Stimulated activated CD4-positive, alpha-beta T cell treated with anti-CD3 and anti-CD28 coated beads, Interleukin-1b, Interleukin-23, amount 100 ng/mL, for 48 hours (primary cell): ENCODE measurements around the gene NUTM1.
"Not testable (repeated sequence)": the region's sequence is repeated elsewhere in the genome, so short reads cannot be mapped to it uniquely, and the experiment has no call there.

Experiments
- DNase-seq: peaks from one replicate; pipeline ENCODE4 v3.0.0-alpha.2; 2020

Gene NUTM1

GRCh38 chr15:34336991-34337556, 6.0 kb upstream of the NUTM1 start:
- DNase-seq, result no peak

GRCh38 chr15:34337557-34338306, 5.4 kb upstream of the NUTM1 start, which contains the start of gene SLC12A6:
Gene SLC12A6, minus strand, starts transcription at chr15:34337781. Its CDS starts 1,101 bp downstream, at chr15:34336680.
- peak; percentile 86 for DNase-seq

DNA sequence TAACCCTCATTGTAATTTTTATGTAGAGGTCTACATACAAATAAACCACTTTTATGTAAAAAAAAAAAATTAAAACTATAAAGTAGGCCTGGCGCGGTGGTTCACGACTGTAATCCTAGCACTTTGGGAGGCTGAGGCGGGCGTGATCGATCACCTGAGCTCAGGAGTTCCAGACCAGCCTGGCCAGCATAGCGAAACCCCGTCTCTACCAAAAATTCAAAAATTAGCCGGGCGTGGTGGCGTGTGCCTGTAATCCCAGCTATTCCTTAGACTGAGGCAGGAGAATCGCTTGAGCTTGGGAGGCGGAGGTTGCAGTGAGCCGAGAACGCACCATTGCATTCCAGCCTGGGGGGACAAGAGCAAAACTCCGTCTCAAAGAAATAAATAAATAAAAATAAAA, 4.8 kb upstream of the NUTM1 start:
- DNase-seq, result no peak

- no peak for DNase-seq
Measured at GRCh38 chr15:34339946-34340345, 3.2 kb upstream of the NUTM1 start.

GRCh38 chr15:34341381-34342212, 1.5 kb upstream of the NUTM1 start:
- no peak for DNase-seq

DNA sequence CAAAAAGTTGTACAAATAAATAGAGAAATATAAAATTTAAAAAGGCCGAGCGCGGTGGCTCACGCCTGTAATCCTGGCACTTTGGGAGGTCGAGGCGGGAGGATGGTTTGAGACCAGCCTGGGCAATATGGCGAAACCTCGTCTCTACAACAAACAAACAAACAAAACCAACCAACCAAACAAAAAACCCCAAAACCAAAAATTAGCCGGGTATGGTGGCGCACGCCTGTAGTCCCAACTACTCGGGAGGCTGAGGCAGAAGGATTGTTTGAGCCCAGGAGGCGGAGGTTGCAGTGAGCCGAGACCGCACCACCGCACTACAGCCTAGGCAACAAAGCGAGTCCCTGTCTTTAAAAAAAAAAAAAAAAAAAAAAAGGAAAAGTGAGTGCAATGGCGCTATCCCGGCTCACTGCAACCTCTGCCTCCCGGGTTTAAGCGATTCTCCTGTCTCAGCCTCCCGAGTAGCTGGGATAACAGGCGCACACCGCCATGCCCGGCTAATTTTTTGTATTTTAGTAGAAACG, 840 bp upstream of the NUTM1 start:
- not testable (repeated sequence) for DNase-seq

- no peak for DNase-seq
Measured at GRCh38 chr15:34347951-34348638, 5.0 kb downstream of the NUTM1 start.

- no peak for DNase-seq
Measured at GRCh38 chr15:34348735-34349300, 5.7 kb downstream of the NUTM1 start.

GRCh38 chr15:34349769-34350168, 6.7 kb downstream of the NUTM1 start:
- no peak for DNase-seq

- not testable (repeated sequence) for DNase-seq
Measured at GRCh38 chr15:34352996-34353395, 9.9 kb downstream of the NUTM1 start.

DNA sequence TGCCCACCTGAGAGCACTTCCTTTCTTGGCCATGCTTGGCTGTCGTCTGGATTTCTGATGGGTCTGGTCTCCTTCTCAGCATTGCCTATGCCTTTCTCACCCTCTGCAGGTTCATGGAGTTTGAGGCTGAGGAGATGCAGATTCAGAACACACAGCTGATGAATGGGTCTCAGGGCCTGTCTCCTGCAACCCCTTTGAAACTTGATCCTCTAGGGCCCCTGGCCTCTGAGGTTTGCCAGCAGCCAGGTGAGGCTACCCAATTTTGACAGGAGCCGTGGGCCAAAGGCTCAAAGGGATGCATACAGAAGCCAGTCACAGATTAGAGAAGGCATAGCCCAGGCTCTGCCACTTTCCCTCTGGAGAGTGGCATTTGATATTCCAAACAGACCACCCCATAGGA, 10.5 kb downstream of the NUTM1 start:
- no peak for DNase-seq

DNA sequence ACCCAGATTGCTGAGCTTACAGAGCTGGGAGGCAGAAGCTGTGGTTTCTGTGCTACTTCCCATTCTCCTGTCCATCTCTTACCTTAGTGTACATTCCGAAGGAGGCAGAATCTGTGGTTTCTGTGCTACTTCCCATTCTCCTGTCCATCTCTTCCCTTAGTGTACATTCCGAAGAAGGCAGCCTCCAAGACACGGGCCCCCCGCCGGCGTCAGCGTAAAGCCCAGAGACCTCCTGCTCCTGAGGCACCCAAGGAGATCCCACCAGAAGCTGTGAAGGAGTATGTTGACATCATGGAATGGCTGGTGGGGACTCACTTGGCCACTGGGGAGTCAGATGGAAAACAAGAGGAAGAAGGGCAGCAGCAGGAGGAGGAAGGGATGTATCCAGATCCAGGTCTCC, 11.2 kb downstream of the NUTM1 start:
- no peak for DNase-seq

DNA sequence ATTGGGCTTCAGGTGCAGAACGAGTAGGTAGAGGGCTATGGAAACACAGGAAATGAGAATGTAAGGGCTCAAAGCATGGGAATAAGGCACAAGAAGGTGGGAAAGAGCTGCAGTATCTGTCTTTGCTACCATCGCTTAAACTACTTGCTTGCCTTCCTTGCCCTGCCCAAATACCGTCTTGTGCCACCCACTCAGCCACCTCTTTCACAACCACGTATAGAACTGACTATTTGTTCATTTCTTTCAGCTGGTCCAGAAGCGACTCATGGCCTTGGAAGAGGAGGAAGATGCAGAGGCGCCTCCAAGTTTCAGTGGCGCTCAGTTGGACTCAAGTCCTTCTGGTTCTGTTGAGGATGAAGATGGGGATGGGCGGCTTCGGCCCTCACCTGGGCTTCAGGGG, 12.1 kb downstream of the NUTM1 start:
- no peak for DNase-seq

DNA sequence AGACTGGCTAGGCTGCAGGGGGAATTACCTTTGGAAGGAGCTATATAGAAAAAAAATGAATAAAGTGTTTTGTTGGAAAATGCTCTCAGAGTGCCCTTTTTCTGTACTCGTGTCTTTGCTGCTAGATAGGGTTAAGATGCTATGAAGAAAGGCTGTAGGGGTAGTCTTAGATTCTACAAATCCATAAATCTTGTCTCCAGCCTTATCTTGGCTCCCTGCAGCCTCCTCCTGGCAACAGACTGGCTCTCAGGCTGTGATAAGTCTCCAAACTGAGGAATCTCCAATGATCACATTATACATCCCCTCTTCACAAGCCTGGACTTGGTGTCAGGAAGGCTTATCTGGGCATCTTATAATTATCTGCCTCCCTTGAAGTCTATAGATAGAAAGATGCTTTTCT, 14.5 kb downstream of the NUTM1 start:
- DNase-seq, result no peak

GRCh38 chr15:34358367-34358766, 15.3 kb downstream of the NUTM1 start:
- no peak for DNase-seq

GRCh38 chr15:34358948-34359347, 15.8 kb downstream of the NUTM1 start:
- no peak for DNase-seq

- DNase-seq, result no peak
Measured at GRCh38 chr15:34359416-34359815, 16.3 kb downstream of the NUTM1 start.

DNA sequence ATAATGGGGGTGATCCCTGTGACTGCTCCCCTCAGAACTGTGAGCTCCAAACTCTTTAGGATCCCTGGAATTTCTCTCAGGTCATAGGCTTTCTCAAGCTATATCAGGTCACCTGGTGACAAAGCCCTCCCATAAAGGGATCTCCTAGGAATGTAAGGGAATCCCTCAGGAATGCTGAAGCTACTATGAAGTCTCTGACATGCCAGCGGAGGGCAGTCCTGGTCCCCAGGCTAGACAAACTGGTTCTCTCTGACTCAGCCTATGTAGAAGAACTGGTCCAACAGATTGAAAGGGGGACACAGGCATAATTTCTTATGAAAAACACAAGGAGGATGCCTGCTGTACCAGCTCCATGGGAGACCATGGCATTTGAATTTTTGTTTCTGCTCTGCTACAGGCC, 17.2 kb downstream of the NUTM1 start:
- no peak for DNase-seq

DNA sequence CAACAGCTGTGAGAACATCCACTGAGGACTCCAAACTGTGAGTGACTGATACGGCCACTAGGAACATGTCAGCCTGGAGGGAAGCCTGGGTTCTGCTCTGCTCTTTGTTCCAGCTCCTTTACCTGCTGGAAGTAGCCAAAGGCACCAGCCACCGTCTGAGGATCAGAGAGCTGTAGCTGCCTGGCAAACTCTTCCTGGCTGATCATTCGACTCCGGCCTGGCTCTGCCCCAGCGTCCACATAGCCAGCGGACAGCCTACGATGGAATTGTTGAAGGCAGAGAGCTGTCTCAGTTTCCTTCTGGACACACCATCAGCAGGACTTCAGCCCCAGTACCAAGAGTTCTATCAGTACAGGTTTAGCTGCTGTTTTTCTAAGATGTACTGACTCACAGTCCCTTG, 18.2 kb downstream of the NUTM1 start:
- DNase-seq, result no peak

DNA sequence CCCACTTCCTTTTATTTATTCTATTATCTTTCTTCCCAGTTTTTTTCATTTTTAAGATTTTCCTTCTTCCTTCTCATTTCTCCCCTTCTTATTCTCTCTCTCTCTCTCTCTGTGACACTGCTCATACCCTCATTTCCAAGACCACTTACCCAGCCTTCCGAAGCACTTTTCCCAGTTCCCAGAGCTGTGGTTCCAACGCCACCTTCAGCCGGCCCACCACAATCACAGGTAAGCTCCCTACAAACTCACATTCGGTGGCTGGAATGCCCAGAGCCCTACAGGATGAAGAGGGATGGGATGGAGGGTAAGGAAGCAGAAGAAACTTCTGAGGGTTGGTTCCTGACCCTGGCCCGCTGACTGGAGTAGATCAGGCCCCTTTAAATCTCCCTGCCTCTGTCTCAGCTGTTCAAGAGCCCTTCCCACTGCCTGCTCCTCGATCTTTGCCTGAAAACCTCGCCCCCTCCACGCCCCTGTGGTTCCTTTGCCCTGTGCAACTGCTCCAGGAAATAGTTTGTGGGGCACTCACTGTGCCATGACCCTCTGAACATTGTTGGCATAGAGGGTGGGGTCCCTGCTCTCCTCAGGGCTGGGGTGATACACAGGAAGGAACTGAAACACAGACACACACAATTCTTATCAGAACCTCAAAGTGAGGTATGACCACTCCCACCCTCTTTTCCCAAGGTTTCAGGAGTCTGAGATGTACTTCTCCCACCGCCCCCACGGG, 19.1 kb downstream of the NUTM1 start:
- DNase-seq, result no peak

DNA sequence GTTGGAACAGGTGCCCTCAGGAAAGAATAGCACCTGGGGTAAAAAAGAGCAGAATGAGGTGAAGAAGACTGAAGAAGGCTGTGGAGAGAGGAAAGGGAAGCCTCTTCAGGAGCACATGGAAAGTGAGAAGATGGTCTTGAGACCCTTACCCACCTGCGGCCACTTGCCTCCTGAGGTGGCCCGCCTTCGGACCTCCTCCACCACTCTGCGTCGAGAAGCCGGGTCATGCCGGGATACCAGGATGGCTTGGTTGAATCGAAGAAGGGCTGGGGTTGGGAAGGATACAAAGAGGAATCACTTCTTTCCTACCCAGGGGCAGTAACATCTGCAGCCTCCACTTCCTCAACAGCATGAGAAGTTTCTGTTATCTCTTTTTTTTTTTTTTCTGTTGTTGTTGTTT, 20.9 kb downstream of the NUTM1 start:
- no peak for DNase-seq
